ENCODE measurements around the gene FAM20C.

GRCh38 chr7:223861-224260, 31.5 kb downstream of the FAM20C start:
- TF ChIP-seq CTCF (IDR thresholded peaks at IDR 0.05) (no peak), POLR2A (IDR thresholded peaks at IDR 0.05) (no peak), POLR2AphosphoS5 (IDR thresholded peaks at IDR 0.05) (no peak)

All from suprapubic skin (tissue), 4 donors.